ENCODE data around the gene RNU5D-1.
"Not testable (repeated sequence)": the region's sequence is repeated elsewhere in the genome, so short reads cannot be mapped to it uniquely, and the experiment has no call there.

The RNU5D-1 gene

GRCh38 chr1:44699375-44699774 is 31.6 kb downstream of the RNU5D-1 start:
- not testable (repeated sequence) for DNase-seq (ENCODE audit: low read depth)

GRCh38 chr1:44698138-44698537 is 32.8 kb downstream of the RNU5D-1 start:
- DNase-seq (ENCODE audit: low read depth), result no peak

GRCh38 chr1:44696789-44697345 is 34.1 kb downstream of the RNU5D-1 start:
- no peak for DNase-seq (ENCODE audit: low read depth)

GRCh38 chr1:44696101-44696500 is 34.9 kb downstream of the RNU5D-1 start:
- DNase-seq (ENCODE audit: low read depth), result no peak

GRCh38 chr1:44695671-44696070 is 35.3 kb downstream of the RNU5D-1 start:
- DNase-seq (ENCODE audit: low read depth), result no peak

- DNase-seq (ENCODE audit: low read depth), result no peak
Measured at GRCh38 chr1:44694863-44695478, 36.0 kb downstream of the RNU5D-1 start.

- no peak for DNase-seq (ENCODE audit: low read depth)
Measured at GRCh38 chr1:44693900-44694299, 37.1 kb downstream of the RNU5D-1 start.

GRCh38 chr1:44693159-44693558 is 37.8 kb downstream of the RNU5D-1 start:
- DNase-seq (ENCODE audit: low read depth), result no peak

- DNase-seq (ENCODE audit: low read depth), result no peak
Measured at GRCh38 chr1:44689447-44689765, 41.6 kb downstream of the RNU5D-1 start.

GRCh38 chr1:44688760-44689446 is 42.1 kb downstream of the RNU5D-1 start:
- DNase-seq (ENCODE audit: low read depth), result no peak

GRCh38 chr1:44685881-44686280 is 45.1 kb downstream of the RNU5D-1 start:
- DNase-seq (ENCODE audit: low read depth), result no peak

- no peak for DNase-seq (ENCODE audit: low read depth)
Measured at GRCh38 chr1:44685218-44685617, 45.8 kb downstream of the RNU5D-1 start.

GRCh38 chr1:44684525-44684924 is 46.4 kb downstream of the RNU5D-1 start:
- DNase-seq (ENCODE audit: low read depth), result no peak

GRCh38 chr1:44682883-44683265 is 48.1 kb downstream of the RNU5D-1 start:
- DNase-seq (ENCODE audit: low read depth), result no peak

GRCh38 chr1:44681905-44682882 is 48.8 kb downstream of the RNU5D-1 start:
- no peak for DNase-seq (ENCODE audit: low read depth)

Data from HS-5 (cell line).